SK-N-SH treated with all-trans-retinoic acid at 6 μM for 48 hours (cell line): ENCODE data around the gene TAMALIN.

Source experiments
- CSDC2 ChIP-seq: fragments of 250-450 bp; sonication (Bioruptor Pico); IDR thresholded peaks from 2 replicates; pipeline ENCODE4 v1.5.0; 2020; ENCODE audit warnings: mild to moderate bottlenecking, moderate library complexity
- RARB ChIP-seq: fragments of 250-450 bp; sonication (Bioruptor Pico); IDR thresholded peaks from 2 replicates; pipeline ENCODE4 v1.8.0; 2021; ENCODE audit warnings: mild to moderate bottlenecking, moderate library complexity
- ZFP3 ChIP-seq: fragments of 250-450 bp; sonication (Bioruptor Pico); IDR thresholded peaks from 2 replicates; pipeline ENCODE4 v1.5.0; 2020; ENCODE audit warnings: mild to moderate bottlenecking, moderate library complexity

- TF ChIP-seq ZFP3 (CRISPR knock-in tag) (no peak), CSDC2 (CRISPR knock-in tag) (no peak), RARB (no peak)
Measured at GRCh38 chr12:52020539-52021336, 14.0 kb downstream of the TAMALIN start.
